ENCODE measurements around the gene GLB1L2.

GRCh38 chr11:134399293-134399654 is 67.5 kb downstream of the GLB1L2 start:
- no peak for TF ChIP-seq CTCF (IDR thresholded peaks at IDR 0.05; ENCODE audit: low read length)
- TF ChIP-seq EZH2 (IDR thresholded peaks at IDR 0.05; ENCODE audit: borderline replicate concordance, low read length) = no peak
